Neural cell (in vitro differentiated cells): ENCODE results near the gene RTN4.

Experiments
- EP300 ChIP-seq: fragments of 450-650 bp; conservative IDR thresholded peaks from 2 replicates; pipeline ENCODE4 v1.6.1; 2014; ENCODE audit warnings: antibody characterized with exemption, mild to moderate bottlenecking, moderate library complexity; ENCODE audit not compliant: poor library complexity, severe bottlenecking
- EZH2 ChIP-seq: fragments of 200-600, 300-800 bp; shearing (Covaris generic), sonication (generic); IDR thresholded peaks from 2 replicates; pipeline ENCODE4 v1.6.1; 2014; ENCODE audit warnings: antibody characterized with exemption, low read length, borderline replicate concordance, mild to moderate bottlenecking; ENCODE audit not compliant: insufficient read depth, poor library complexity, severe bottlenecking
- RAD21 ChIP-seq: fragments of 450-650 bp; conservative IDR thresholded peaks from 2 replicates; pipeline ENCODE4 v1.6.1; 2014; ENCODE audit warnings: antibody characterized with exemption, mild to moderate bottlenecking, moderate library complexity
- TAF1 ChIP-seq: IDR thresholded peaks from 2 replicates; pipeline ENCODE4 v1.6.1; 2012; ENCODE audit warnings: low read depth
- TF ChIP-seq, protein P1 (sequence below): fragments of 450-650 bp; IDR thresholded peaks from 2 replicates; pipeline ENCODE4 v1.5.1; 2014; ENCODE audit warnings: antibody characterized with exemption, mild to moderate bottlenecking, moderate library complexity; ENCODE audit not compliant: poor library complexity, severe bottlenecking

DNA sequence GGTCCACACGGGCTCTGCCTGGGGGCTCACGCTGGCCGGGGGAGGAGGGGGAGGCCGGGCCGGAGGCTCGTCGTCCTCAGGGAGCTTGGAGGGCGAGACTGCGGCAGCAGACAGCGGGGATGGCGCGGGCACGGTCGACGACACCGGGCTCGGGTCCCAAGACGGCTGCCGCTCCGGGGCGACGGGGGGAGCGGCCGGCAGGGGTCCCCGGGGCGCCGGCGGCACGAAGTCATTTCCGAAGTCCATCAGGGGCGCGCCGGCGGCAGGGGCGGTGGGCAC is 491 bp downstream of the RTN4 start:
- TF ChIP-seq EZH2 (no peak), RAD21 (no peak), TAF1 (no peak), EP300 (no peak)
- TF ChIP-seq, protein P1, sequence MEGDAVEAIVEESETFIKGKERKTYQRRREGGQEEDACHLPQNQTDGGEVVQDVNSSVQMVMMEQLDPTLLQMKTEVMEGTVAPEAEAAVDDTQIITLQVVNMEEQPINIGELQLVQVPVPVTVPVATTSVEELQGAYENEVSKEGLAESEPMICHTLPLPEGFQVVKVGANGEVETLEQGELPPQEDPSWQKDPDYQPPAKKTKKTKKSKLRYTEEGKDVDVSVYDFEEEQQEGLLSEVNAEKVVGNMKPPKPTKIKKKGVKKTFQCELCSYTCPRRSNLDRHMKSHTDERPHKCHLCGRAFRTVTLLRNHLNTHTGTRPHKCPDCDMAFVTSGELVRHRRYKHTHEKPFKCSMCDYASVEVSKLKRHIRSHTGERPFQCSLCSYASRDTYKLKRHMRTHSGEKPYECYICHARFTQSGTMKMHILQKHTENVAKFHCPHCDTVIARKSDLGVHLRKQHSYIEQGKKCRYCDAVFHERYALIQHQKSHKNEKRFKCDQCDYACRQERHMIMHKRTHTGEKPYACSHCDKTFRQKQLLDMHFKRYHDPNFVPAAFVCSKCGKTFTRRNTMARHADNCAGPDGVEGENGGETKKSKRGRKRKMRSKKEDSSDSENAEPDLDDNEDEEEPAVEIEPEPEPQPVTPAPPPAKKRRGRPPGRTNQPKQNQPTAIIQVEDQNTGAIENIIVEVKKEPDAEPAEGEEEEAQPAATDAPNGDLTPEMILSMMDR = no peak
